EL (cell line): ENCODE measurements around the gene NCKAP5.
A peak's percentile ranks its signal among the peaks of the same experiment; 100 is the strongest.

Source experiments
- DNase-seq: peaks from one replicate; pipeline ENCODE4 v3.0.0-alpha.2; 2016

The NCKAP5 gene

GRCh38 chr2:132909427-132909826 is 658.8 kb downstream of the NCKAP5 start:
- DNase-seq: peak; percentile 51

GRCh38 chr2:132904142-132904842 is 664.0 kb downstream of the NCKAP5 start:
- DNase-seq: no peak

- DNase-seq: peak; percentile 62
Measured at GRCh38 chr2:132902626-132903025, 665.6 kb downstream of the NCKAP5 start.

GRCh38 chr2:132901661-132902060 is 666.6 kb downstream of the NCKAP5 start:
- no peak for DNase-seq

- no peak for DNase-seq
Measured at GRCh38 chr2:132897111-132897510, 671.2 kb downstream of the NCKAP5 start.

- no peak for DNase-seq
Measured at GRCh38 chr2:132896073-132896472, 672.2 kb downstream of the NCKAP5 start.

GRCh38 chr2:132891498-132891897 is 676.8 kb downstream of the NCKAP5 start:
- peak; percentile 34 for DNase-seq

GRCh38 chr2:132886574-132886973 is 681.7 kb downstream of the NCKAP5 start:
- DNase-seq: no peak

- no peak for DNase-seq
Measured at GRCh38 chr2:132884705-132885104, 683.6 kb downstream of the NCKAP5 start.

GRCh38 chr2:132884292-132884691 is 684.0 kb downstream of the NCKAP5 start:
- no peak for DNase-seq

- DNase-seq: no peak
Measured at GRCh38 chr2:132883430-132883829, 684.8 kb downstream of the NCKAP5 start.

- DNase-seq: no peak
Measured at GRCh38 chr2:132881546-132881945, 686.7 kb downstream of the NCKAP5 start.

GRCh38 chr2:132877923-132878322 is 690.3 kb downstream of the NCKAP5 start:
- DNase-seq: no peak

- no peak for DNase-seq
Measured at GRCh38 chr2:132876745-132877391, 691.4 kb downstream of the NCKAP5 start.

GRCh38 chr2:132875193-132875592 is 693.1 kb downstream of the NCKAP5 start:
- no peak for DNase-seq

- DNase-seq: peak; percentile 17
Measured at GRCh38 chr2:132873738-132874137, 694.5 kb downstream of the NCKAP5 start.

- no peak for DNase-seq
Measured at GRCh38 chr2:132871831-132872230, 696.4 kb downstream of the NCKAP5 start.

- DNase-seq: no peak
Measured at GRCh38 chr2:132863961-132864360, 704.3 kb downstream of the NCKAP5 start.

- DNase-seq: no peak
Measured at GRCh38 chr2:132860220-132860619, 708.0 kb downstream of the NCKAP5 start.

- no peak for DNase-seq
Measured at GRCh38 chr2:132859590-132859989, 708.7 kb downstream of the NCKAP5 start.

- no peak for DNase-seq
Measured at GRCh38 chr2:132857319-132857718, 710.9 kb downstream of the NCKAP5 start.

GRCh38 chr2:132850688-132851087 is 717.6 kb downstream of the NCKAP5 start:
- no peak for DNase-seq

- peak; percentile 36 for DNase-seq
Measured at GRCh38 chr2:132849118-132849517, 719.1 kb downstream of the NCKAP5 start.

GRCh38 chr2:132845339-132845738 is 722.9 kb downstream of the NCKAP5 start:
- no peak for DNase-seq

- no peak for DNase-seq
Measured at GRCh38 chr2:132844585-132844984, 723.7 kb downstream of the NCKAP5 start.
